OCI-LY3 (cell line): ENCODE results near the gene RTF1.

Experiments
- CTCF ChIP-seq: fragments of 200-600, 300-600 bp; sonication (generic); IDR thresholded peaks from 2 replicates; pipeline ENCODE4 v1.5.1; 2014; ENCODE audit warnings: antibody characterized with exemption, low read length, low read depth
- EZH2phosphoT487 ChIP-seq: fragments of 200-600 bp; shearing (Covaris generic); IDR thresholded peaks from 2 replicates; pipeline ENCODE4 v1.6.1; 2018; ENCODE audit warnings: antibody characterized with exemption, mixed run types, low read depth

DNA sequence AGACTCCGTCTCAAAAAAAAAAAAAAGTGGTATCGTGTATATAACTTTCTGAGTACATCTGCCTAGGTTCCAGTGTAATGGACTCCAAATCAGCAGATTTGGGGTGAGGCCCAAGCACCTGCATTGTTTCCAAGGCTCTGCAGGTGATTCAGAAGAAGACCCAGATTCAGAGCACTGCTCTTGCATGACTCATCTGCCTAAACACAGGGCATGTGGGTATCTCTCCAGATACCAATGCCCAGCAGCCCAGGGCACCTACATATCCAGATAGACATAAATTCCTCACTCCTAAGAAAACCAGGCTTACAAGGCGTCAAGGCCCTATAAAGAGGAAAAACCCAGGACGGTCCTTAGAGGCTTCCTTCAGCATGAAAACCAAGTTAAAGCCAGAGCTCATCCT lies 38.9 kb upstream of the RTF1 start:
- TF ChIP-seq CTCF (no peak), EZH2phosphoT487 (no peak)
